PFSK-1 (cell line): ENCODE measurements around the gene KNL1.

Experiments used
- FOXP2 ChIP-seq: optimal IDR thresholded peaks from 2 replicates; pipeline ENCODE3; 2011; ENCODE audit warnings: borderline replicate concordance, control low read depth, inconsistent platforms; ENCODE audit not compliant: insufficient read depth; ENCODE audit errors: extremely low read length, extremely low read depth
- POLR2AphosphoS5 ChIP-seq: IDR thresholded peaks from 2 replicates; pipeline ENCODE4 v1.6.1; 2012; ENCODE audit warnings: low read depth, mild to moderate bottlenecking, control low read depth, low read length, moderate library complexity
- SIN3A ChIP-seq: IDR thresholded peaks from 2 replicates; pipeline ENCODE4 v1.6.1; 2012; ENCODE audit warnings: mild to moderate bottlenecking, low read length, moderate library complexity, borderline replicate concordance; ENCODE audit not compliant: insufficient read depth
- TAF1 ChIP-seq: IDR thresholded peaks from 2 replicates; pipeline ENCODE4 v1.6.1; 2012; ENCODE audit warnings: low read length, control low read depth, borderline replicate concordance; ENCODE audit not compliant: insufficient read depth
- TF ChIP-seq, protein P1 (sequence below), 2 experiments: IDR thresholded peaks; 2 replicates each; pipeline versions ENCODE4 v1.6.1 to v1.8.0; 2011 to 2012; ENCODE audit warnings: low read depth in 2 of 2, low read length in 2 of 2, control low read depth in 1 of 2, inconsistent platforms in 1 of 2, mild to moderate bottlenecking in 1 of 2, moderate library complexity in 1 of 2; ENCODE audit not compliant: insufficient read depth in 1 of 2

KNL1 gene

GRCh38 chr15:40647523-40647922, 53.5 kb downstream of the KNL1 start:
- TF ChIP-seq FOXP2, result no peak
- TF ChIP-seq POLR2AphosphoS5, result no peak
- TF ChIP-seq, protein P1, sequence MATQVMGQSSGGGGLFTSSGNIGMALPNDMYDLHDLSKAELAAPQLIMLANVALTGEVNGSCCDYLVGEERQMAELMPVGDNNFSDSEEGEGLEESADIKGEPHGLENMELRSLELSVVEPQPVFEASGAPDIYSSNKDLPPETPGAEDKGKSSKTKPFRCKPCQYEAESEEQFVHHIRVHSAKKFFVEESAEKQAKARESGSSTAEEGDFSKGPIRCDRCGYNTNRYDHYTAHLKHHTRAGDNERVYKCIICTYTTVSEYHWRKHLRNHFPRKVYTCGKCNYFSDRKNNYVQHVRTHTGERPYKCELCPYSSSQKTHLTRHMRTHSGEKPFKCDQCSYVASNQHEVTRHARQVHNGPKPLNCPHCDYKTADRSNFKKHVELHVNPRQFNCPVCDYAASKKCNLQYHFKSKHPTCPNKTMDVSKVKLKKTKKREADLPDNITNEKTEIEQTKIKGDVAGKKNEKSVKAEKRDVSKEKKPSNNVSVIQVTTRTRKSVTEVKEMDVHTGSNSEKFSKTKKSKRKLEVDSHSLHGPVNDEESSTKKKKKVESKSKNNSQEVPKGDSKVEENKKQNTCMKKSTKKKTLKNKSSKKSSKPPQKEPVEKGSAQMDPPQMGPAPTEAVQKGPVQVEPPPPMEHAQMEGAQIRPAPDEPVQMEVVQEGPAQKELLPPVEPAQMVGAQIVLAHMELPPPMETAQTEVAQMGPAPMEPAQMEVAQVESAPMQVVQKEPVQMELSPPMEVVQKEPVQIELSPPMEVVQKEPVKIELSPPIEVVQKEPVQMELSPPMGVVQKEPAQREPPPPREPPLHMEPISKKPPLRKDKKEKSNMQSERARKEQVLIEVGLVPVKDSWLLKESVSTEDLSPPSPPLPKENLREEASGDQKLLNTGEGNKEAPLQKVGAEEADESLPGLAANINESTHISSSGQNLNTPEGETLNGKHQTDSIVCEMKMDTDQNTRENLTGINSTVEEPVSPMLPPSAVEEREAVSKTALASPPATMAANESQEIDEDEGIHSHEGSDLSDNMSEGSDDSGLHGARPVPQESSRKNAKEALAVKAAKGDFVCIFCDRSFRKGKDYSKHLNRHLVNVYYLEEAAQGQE (IDR thresholded peaks at IDR 0.05; ENCODE audit: insufficient read depth in 1 of 2, low read depth in 2 of 2, low read length in 2 of 2), result no peak
- no peak for TF ChIP-seq SIN3A
- TF ChIP-seq TAF1, result no peak

DNA sequence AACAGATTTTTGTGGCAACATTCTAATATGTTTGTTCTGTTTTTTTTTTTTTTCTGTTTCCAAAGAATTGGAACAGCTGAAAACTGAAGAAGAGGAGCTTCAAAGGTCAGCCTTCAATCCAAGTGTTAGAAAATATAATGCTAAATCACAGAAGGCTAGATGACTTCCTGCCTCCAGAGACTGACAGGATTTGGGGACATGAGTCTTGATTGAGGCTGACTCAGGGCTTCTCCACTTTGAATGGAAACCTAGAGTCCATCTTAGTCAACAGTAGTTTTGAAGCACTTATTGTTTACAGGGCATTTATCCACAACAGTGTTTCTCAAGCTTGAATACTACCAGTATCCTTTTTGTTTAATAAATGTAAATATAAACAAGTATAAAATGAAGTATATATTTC, 56.4 kb downstream of the KNL1 start:
- TF ChIP-seq, protein P1 (IDR thresholded peaks at IDR 0.05; ENCODE audit: insufficient read depth in 1 of 2, low read depth in 2 of 2, low read length in 2 of 2), result no peak
- TF ChIP-seq TAF1 (no peak), POLR2AphosphoS5 (no peak), FOXP2 (no peak), SIN3A (no peak)

DNA sequence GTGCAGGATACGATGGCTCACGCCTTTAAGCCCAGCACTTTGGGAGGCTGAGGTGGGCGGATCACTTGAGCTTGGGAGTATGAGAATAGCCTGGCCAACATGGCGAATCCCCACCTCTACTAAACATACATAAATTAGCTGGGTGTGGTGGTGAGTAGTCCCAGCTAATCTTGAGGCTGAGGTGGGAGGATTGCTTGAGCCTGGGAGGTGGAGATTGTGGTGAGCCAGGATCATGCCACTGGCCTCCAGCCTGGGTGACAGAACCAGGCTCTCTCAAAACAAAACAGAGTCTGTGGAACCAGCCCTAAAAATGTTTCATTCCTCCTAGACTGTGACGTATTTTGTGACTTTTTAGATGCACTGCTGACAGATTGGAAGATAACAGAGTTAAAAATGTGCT, 66.6 kb downstream of the KNL1 start:
- TF ChIP-seq, protein P1 (IDR thresholded peaks at IDR 0.05; ENCODE audit: insufficient read depth in 1 of 2, low read depth in 2 of 2, low read length in 2 of 2), result no peak
- TF ChIP-seq POLR2AphosphoS5 (no peak), TAF1 (no peak), FOXP2 (no peak), SIN3A (no peak)

DNA sequence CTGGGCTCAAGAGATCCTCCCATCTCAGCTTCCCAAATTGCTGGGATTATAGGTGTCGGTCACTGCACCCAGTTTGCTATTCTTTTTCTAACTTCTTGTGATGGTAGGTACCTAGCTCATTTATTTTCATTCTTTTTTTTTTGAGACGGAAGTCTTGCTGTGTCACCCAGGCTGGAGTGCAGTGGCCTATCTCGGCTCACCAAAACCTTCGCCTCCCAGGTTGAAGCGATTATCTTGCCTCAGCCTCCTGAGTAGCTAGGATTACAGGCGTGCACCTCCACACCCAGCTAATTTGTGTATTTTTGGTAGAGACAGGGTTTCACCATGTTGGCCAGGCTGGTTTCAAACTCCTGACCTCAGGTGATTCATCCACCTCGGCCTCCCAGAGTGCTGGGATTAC, 70.9 kb downstream of the KNL1 start:
- TF ChIP-seq, protein P1 (IDR thresholded peaks at IDR 0.05; ENCODE audit: insufficient read depth in 1 of 2, low read depth in 2 of 2, low read length in 2 of 2), result no peak
- TF ChIP-seq FOXP2 (no peak), TAF1 (no peak), SIN3A (no peak), POLR2AphosphoS5 (no peak)

- no peak for TF ChIP-seq POLR2AphosphoS5
- TF ChIP-seq, protein P1 (IDR thresholded peaks at IDR 0.05; ENCODE audit: insufficient read depth in 1 of 2, low read depth in 2 of 2, low read length in 2 of 2), result no peak
- TF ChIP-seq FOXP2, result no peak
- no peak for TF ChIP-seq TAF1
- no peak for TF ChIP-seq SIN3A
These were observed 86.1 kb downstream of the KNL1 start for GRCh38 chr15:40680151-40680550.
